OCI-LY3 (cell line): ENCODE data around the gene NLGN1.
A peak's percentile ranks its signal among the peaks of the same experiment; 100 is the strongest.

Experiments used
- H2AFZ ChIP-seq: fragments of 200-600, 300-600 bp; shearing (Covaris generic); 2 replicates; pipeline ENCODE4 v1.6.0; 2014; ENCODE audit warnings: antibody characterized with exemption, low read depth, low read length
- H3K27ac ChIP-seq: fragments of 200-600, 300-600 bp; sonication (generic); 2 replicates; pipeline ENCODE4 v1.5.1; 2014; ENCODE audit warnings: mild to moderate bottlenecking, low read length, moderate library complexity, mixed read lengths
- H3K27me3 ChIP-seq: fragments of 200-600, 300-600 bp; sonication (generic); 2 replicates; pipeline ENCODE4 v1.6.1; 2014; ENCODE audit warnings: low read depth, low read length, mixed read lengths
- H3K36me3 ChIP-seq: fragments of 200-600, 300-600 bp; sonication (generic); replicated peaks from 2 replicates; pipeline ENCODE3; 2014; ENCODE audit warnings: low read depth, low read length, mixed read lengths
- H3K4me1 ChIP-seq: fragments of 300-600, 200-600 bp; sonication (generic); 2 replicates; pipeline ENCODE4 v1.6.1; 2014; ENCODE audit warnings: low read length, mixed read lengths
- H3K4me2 ChIP-seq: fragments of 200-600, 300-600 bp; sonication (generic); 2 replicates; pipeline ENCODE4 v1.6.1; 2014; ENCODE audit warnings: low read length, mixed read lengths
- H3K4me3 ChIP-seq: fragments of 300-600, 200-600 bp; sonication (generic); 2 replicates; pipeline ENCODE4 v1.5.1; 2014; ENCODE audit warnings: antibody characterized with exemption, mild to moderate bottlenecking, low read length, moderate library complexity
- H3K79me2 ChIP-seq: fragments of 300-600, 200-600 bp; shearing (Covaris generic); 2 replicates; pipeline ENCODE4 v1.6.1; 2014; ENCODE audit warnings: mild to moderate bottlenecking, low read length, mixed read lengths
- H3K9ac ChIP-seq: fragments of 300-600, 200-600 bp; shearing (Covaris generic); 2 replicates; pipeline ENCODE4 v1.6.0; 2014; ENCODE audit warnings: mild to moderate bottlenecking, low read length, moderate library complexity
- H3K9me3 ChIP-seq: fragments of 200-600, 300-600 bp; shearing (Covaris generic); 2 replicates; pipeline ENCODE4 v1.6.1; 2014; ENCODE audit warnings: low read length, mixed read lengths; ENCODE audit not compliant: insufficient read depth
- H4K20me1 ChIP-seq: fragments of 200-600, 300-600 bp; sonication (generic); 2 replicates; pipeline ENCODE4 v1.6.1; 2016; ENCODE audit warnings: low read length, mixed read lengths; ENCODE audit not compliant: insufficient read depth
- CTCF ChIP-seq: fragments of 200-600, 300-600 bp; sonication (generic); IDR thresholded peaks from 2 replicates; pipeline ENCODE4 v1.5.1; 2014; ENCODE audit warnings: antibody characterized with exemption, low read length, low read depth
- EZH2phosphoT487 ChIP-seq: fragments of 200-600 bp; shearing (Covaris generic); IDR thresholded peaks from 2 replicates; pipeline ENCODE4 v1.6.1; 2018; ENCODE audit warnings: antibody characterized with exemption, mixed run types, low read depth

The NLGN1 gene

GRCh38 chr3:173630849-173631248, 233.3 kb downstream of the NLGN1 start:
- no peak for TF ChIP-seq EZH2phosphoT487
- no peak for TF ChIP-seq CTCF
- Histone ChIP-seq H3K4me3 (no peak overlapping the region), H3K27ac (no peak overlapping the region), H2AFZ (no peak overlapping the region), H3K27me3 (no peaks in the 10 kb centered on the region), H3K9me3 (no peaks in the 10 kb centered on the region), H3K79me2 (no peaks in the 10 kb centered on the region), H3K4me2 (no peak overlapping the region), H4K20me1 (no peaks in the 10 kb centered on the region), H3K9ac (no peak overlapping the region), H3K36me3 (no peaks in the 10 kb centered on the region), H3K4me1 (peaks cover 5% of the 10 kb centered on the region; the same call in 1 of the 2 replicates)

- Histone ChIP-seq H4K20me1 (no peaks in the 10 kb centered on the region), H3K4me3 (no peak overlapping the region), H3K27me3 (no peaks in the 10 kb centered on the region), H3K9me3 (no peaks in the 10 kb centered on the region), H3K79me2 (no peaks in the 10 kb centered on the region), H3K27ac (no peak overlapping the region), H3K4me2 (no peak overlapping the region), H2AFZ (no peak overlapping the region), H3K4me1 (peaks cover 5% of the 10 kb centered on the region; the same call in 1 of the 2 replicates), H3K9ac (no peak overlapping the region), H3K36me3 (no peaks in the 10 kb centered on the region)
- TF ChIP-seq CTCF, result no peak
- TF ChIP-seq EZH2phosphoT487, result no peak
These were observed 235.4 kb downstream of the NLGN1 start for GRCh38 chr3:173632945-173633344.

- H3K27me3 ChIP-seq, result no peaks in the 10 kb centered on the region
- H2AFZ ChIP-seq, result no peak overlapping the region; the same call in 1 of the 2 replicates
- TF ChIP-seq CTCF, result no peak; the same call in 1 of the 2 replicates
- no peak for TF ChIP-seq EZH2phosphoT487
- no peaks in the 10 kb centered on the region for H3K36me3 ChIP-seq
- 0 out of 2 replicates have a peak overlapping the region, but pooled peaks have one; percentile 4 for H3K4me2 ChIP-seq
- H3K4me1 ChIP-seq, result peaks cover 2% of the 10 kb centered on the region; the same call in 1 of the 2 replicates
- no peaks in the 10 kb centered on the region for H4K20me1 ChIP-seq
- peak overlapping the region; percentile 22; the same call in 1 of the 2 replicates for H3K4me3 ChIP-seq
- no peaks in the 10 kb centered on the region for H3K79me2 ChIP-seq
- no peak overlapping the region for H3K9ac ChIP-seq
- H3K9me3 ChIP-seq, result no peaks in the 10 kb centered on the region
- no peak overlapping the region for H3K27ac ChIP-seq
These were observed 238.3 kb downstream of the NLGN1 start for GRCh38 chr3:173635826-173636225.

DNA sequence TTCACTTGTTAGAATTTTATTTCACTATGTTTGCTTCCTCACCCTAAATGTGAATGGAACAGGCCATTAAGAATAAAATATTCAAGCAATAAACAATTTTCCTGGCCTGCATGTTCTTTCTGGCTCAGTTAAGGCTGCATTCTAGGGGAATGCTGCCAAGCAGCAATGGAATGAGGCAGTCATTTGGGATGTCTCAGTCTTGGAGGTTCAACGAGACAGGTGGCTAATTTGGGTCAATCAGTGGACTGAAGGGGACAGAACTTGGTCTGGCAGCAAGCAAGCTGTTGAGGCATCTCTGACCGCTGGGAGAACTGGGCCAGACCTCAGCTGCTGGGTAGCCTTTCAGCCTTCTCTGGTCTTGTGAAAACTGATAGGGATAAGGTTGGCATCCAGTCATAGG, 241.6 kb downstream of the NLGN1 start:
- Histone ChIP-seq H3K9me3 (no peaks in the 10 kb centered on the region), H3K9ac (no peak overlapping the region), H4K20me1 (no peaks in the 10 kb centered on the region), H3K36me3 (no peaks in the 10 kb centered on the region), H3K4me3 (no peak overlapping the region), H3K4me2 (no peak overlapping the region), H3K27me3 (no peaks in the 10 kb centered on the region), H3K79me2 (no peaks in the 10 kb centered on the region), H3K27ac (no peak overlapping the region), H3K4me1 (no peaks in the 10 kb centered on the region), H2AFZ (no peak overlapping the region)
- TF ChIP-seq EZH2phosphoT487 (no peak), CTCF (no peak)
